Adrenal gland (tissue), 5 donors: ENCODE data around the gene SDCCAG8.

Experiments
- POLR2A ChIP-seq, 2 donors: fragments of 450-650 bp; IDR thresholded peaks; one replicate each; pipeline ENCODE4 v1.6.1; 2017; ENCODE audit warnings: antibody characterized with exemption in 2 of 2, mild to moderate bottlenecking in 2 of 2, moderate library complexity in 1 of 2
- TF ChIP-seq, protein P1 (sequence below), 6 experiments: fragments of 450-650 bp in 4 of 6; fragments of 200-600 bp in 2 of 6; sonication (generic) in 1 of 6; IDR thresholded peaks; 1 replicate in 5 of 6; 2 replicates in 1 of 6; pipeline versions ENCODE4 v1.5.1 to v1.8.0; 2016 to 2021; ENCODE audit warnings: antibody characterized with exemption in 6 of 6, mild to moderate bottlenecking in 2 of 6, moderate library complexity in 1 of 6
- donor health status: DM: no; HTN: no; CAD: no.

DNA sequence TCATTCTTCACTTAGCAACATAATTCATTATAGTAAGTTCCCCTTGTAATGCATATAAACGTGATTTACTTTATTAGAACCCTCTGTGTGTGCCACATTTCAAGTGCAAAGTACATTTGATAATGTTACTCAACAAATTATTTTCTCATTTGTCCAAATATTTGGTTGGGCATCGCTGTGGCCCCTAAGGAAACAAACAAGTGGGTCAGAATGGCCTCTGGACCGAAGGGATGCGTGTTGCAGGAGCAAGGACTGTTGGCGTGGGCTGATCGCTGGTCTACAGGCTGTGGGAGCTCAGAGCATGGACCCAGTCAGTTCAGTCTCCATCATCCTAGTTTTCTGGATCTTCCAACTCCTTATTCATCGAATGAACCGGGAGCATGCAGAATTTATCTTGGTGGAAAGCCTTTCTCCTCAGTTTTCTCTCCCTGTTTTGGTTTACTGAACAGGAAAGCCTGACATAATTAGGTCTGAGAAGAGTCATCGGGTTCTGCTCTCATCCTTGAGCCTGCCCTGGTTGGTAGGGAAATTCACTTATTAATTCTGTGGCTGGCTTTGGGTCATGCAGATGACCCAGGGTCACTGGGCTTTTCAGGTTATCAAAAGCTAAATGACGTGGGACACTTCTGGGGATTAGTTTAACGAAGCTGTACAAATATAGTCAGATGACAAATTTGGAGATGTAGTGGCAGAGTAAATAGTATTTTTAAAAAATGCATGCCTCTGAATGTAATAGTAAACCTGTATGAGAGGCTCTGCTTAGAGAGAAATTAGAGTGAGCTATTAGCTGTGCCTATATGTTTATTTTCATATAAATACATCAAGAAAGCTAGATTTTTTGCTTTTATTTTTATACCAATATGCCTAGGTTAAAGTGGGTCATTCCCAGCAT is 200.2 kb downstream of the SDCCAG8 start:
- TF ChIP-seq, protein P1, sequence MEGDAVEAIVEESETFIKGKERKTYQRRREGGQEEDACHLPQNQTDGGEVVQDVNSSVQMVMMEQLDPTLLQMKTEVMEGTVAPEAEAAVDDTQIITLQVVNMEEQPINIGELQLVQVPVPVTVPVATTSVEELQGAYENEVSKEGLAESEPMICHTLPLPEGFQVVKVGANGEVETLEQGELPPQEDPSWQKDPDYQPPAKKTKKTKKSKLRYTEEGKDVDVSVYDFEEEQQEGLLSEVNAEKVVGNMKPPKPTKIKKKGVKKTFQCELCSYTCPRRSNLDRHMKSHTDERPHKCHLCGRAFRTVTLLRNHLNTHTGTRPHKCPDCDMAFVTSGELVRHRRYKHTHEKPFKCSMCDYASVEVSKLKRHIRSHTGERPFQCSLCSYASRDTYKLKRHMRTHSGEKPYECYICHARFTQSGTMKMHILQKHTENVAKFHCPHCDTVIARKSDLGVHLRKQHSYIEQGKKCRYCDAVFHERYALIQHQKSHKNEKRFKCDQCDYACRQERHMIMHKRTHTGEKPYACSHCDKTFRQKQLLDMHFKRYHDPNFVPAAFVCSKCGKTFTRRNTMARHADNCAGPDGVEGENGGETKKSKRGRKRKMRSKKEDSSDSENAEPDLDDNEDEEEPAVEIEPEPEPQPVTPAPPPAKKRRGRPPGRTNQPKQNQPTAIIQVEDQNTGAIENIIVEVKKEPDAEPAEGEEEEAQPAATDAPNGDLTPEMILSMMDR (IDR thresholded peaks at IDR 0.05), result no peak
- no peak for TF ChIP-seq POLR2A (IDR thresholded peaks at IDR 0.05)
